Activated B cell treated with CpG ODN at 0.5 μM for 24 hours (primary cell): ENCODE measurements around the gene PTPRD. TPM values are rescaled to one million over a fixed set of nuclear protein-coding genes. Genes with fewer than 3 reads are reported as not detected.

ENCODE experiments used
- ATAC-seq: fragments of 200-7000 bp; cut with Tn5 transposase; one replicate; pipeline ENCODE4 v1.10.0; 2021; ENCODE audit warnings: low read depth, mild to moderate bottlenecking, moderate library complexity
- CTCF ChIA-PET: fragments of 350-600 bp; sonication (Branson Sonifier 250); formaldehyde crosslinking; loops from one replicate; lab custom pipeline; 2021; ENCODE audit warnings: antibody characterized with exemption; lab: Charles Lee
- POLR2A ChIA-PET: fragments of 350-600 bp; sonication (Branson Sonifier 250); formaldehyde crosslinking; loops from one replicate; lab custom pipeline; 2021; ENCODE audit warnings: antibody characterized with exemption; lab: Charles Lee
- DNase-seq: peaks from one replicate; pipeline ENCODE4 v3.0.0; 2022
- H3K27ac Mint-ChIP-seq: one replicate; pipeline ENCODE4 v1.8.0; 2020; ENCODE audit warnings: mixed read lengths
- H3K27me3 Mint-ChIP-seq: one replicate; pipeline ENCODE4 v1.8.0; 2021; ENCODE audit warnings: mixed read lengths
- H3K36me3 Mint-ChIP-seq: one replicate; pipeline ENCODE4 v1.8.0; 2021; ENCODE audit warnings: low read depth, mixed read lengths
- H3K4me1 Mint-ChIP-seq: one replicate; pipeline ENCODE4 v1.8.0; 2021; ENCODE audit warnings: mixed read lengths
- H3K4me3 Mint-ChIP-seq: one replicate; pipeline ENCODE4 v1.8.0; 2020; ENCODE audit warnings: mild to moderate bottlenecking, mixed read lengths
- H3K9me3 Mint-ChIP-seq: one replicate; pipeline ENCODE4 v1.8.0; 2020; ENCODE audit warnings: mixed read lengths
- intact Hi-C: fragments of 100-400 bp; cut with micrococcal nuclease; formaldehyde crosslinking; loops from one replicate; pipeline ENCODE4 v1.15.1; 2024
- total RNA-seq: library from RNA; stranded (reverse); gene quantifications from 2 replicates; pipeline ENCODE4 v1.2.3, GENCODE V29; 2022
- TF ChIP-seq, protein P1 (sequence below): fragments of 200-600 bp; IDR thresholded peaks from one replicate; pipeline ENCODE4 v1.8.0; 2022; ENCODE audit warnings: antibody characterized with exemption, mild to moderate bottlenecking

Gene PTPRD
- total RNA-seq, 1 donor from 2014 or later, result 0.04 TPM

DNA sequence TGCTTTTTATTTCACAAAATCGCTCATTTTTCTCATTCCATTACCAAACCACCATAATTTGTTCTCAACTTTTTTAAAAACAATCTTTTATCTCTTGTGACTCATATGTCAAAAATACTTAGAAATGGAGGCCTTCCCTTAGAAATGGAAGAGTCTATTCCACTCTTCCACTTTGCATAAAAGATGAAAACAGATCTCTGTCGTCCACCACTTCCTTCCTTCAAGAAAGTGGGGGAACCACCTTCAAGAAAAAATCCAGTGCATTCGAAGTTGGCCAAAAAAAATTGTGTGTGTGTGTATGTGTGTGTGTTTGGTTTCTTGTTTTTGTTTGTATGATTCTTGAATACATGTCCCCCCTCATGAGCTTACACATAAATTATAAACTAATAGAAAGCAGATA, 2184.4 kb downstream of the PTPRD start:
- Mint-ChIP-seq H3K9me3 (no peaks in the 10 kb centered on the region), H3K27ac (no peak overlapping the region), H3K4me1 (peaks cover 8% of the 10 kb centered on the region), H3K4me3 (no peak overlapping the region), H3K27me3 (no peaks in the 10 kb centered on the region), H3K36me3 (no peaks in the 10 kb centered on the region)
- ChIA-PET CTCF (no interaction called here), POLR2A (no interaction called here)
- DNase-seq, result no peak
- intact Hi-C loops, result no loop called here
- ATAC-seq, result no peak
- TF ChIP-seq, protein P1, sequence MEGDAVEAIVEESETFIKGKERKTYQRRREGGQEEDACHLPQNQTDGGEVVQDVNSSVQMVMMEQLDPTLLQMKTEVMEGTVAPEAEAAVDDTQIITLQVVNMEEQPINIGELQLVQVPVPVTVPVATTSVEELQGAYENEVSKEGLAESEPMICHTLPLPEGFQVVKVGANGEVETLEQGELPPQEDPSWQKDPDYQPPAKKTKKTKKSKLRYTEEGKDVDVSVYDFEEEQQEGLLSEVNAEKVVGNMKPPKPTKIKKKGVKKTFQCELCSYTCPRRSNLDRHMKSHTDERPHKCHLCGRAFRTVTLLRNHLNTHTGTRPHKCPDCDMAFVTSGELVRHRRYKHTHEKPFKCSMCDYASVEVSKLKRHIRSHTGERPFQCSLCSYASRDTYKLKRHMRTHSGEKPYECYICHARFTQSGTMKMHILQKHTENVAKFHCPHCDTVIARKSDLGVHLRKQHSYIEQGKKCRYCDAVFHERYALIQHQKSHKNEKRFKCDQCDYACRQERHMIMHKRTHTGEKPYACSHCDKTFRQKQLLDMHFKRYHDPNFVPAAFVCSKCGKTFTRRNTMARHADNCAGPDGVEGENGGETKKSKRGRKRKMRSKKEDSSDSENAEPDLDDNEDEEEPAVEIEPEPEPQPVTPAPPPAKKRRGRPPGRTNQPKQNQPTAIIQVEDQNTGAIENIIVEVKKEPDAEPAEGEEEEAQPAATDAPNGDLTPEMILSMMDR, result no peak

GRCh38 chr9:8424786-8425410, 2187.9 kb downstream of the PTPRD start:
- H3K4me1 Mint-ChIP-seq, result peaks cover 8% of the 10 kb centered on the region
- H3K36me3 Mint-ChIP-seq, result no peaks in the 10 kb centered on the region
- intact Hi-C loops, result no loop called here
- DNase-seq, result no peak
- TF ChIP-seq, protein P1, result no peak
- POLR2A ChIA-PET, result no interaction called here
- no peaks in the 10 kb centered on the region for H3K9me3 Mint-ChIP-seq
- CTCF ChIA-PET, result no interaction called here
- no peaks in the 10 kb centered on the region for H3K27me3 Mint-ChIP-seq
- H3K27ac Mint-ChIP-seq, result no peak overlapping the region
- H3K4me3 Mint-ChIP-seq, result no peak overlapping the region
- ATAC-seq, result no peak

DNA sequence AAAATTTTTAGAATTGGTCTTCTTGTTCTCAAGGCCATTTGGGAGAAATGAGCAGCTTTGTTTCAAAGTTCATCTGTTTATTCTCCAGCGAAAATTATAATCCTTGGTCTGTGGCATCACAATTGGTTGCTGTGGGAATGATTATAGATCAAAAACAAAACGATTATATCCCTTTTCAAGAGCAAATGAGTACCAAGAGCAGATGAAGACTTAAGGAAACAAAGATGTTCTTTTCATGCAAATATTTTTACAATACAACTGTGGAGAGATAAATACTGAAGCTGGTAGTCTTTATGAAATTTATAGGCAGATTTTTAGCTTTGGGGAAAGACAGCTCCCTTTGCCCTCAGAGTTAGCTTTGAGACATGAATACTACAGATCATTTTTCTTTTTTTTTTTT, 2192.4 kb downstream of the PTPRD start:
- ChIA-PET CTCF (no interaction called here), POLR2A (no interaction called here)
- no peak for DNase-seq
- no peak overlapping the region for H3K4me3 Mint-ChIP-seq
- no peak overlapping the region for H3K27ac Mint-ChIP-seq
- no peaks in the 10 kb centered on the region for H3K9me3 Mint-ChIP-seq
- ATAC-seq, result no peak
- TF ChIP-seq, protein P1, result no peak
- H3K4me1 Mint-ChIP-seq, result no peaks in the 10 kb centered on the region
- no peaks in the 10 kb centered on the region for H3K27me3 Mint-ChIP-seq
- intact Hi-C loops, result no loop called here
- H3K36me3 Mint-ChIP-seq, result no peaks in the 10 kb centered on the region

DNA sequence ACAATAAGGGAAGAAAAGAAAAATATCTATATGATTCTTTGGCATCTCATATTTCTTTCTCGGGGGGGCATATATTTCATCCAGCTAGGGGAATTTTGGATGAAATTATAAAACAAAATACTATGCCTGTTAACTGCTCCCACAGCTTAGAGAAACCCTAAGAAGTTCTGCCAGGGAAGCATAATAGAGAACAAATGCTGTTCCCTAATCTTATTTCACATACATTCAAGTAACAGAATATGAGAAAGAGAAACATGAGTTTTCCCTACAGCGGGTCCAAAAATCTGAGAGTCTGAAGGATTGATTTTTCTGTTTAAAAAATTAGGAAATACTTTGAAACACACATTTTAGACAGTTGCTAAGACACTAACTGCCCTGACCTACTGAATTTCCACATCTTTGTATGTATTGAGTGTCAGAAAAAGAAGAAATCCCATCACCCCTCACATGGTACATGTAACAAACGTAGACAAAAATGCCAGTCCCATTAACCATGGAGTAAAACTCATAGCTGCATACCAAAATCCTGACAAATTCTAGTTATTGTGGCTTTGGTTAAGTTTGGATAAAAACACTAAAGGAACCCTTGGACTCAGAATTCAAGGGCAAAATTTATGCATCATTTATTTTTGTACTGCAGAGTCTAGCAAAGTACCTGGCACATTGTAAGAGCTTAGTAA, 2193.1 kb downstream of the PTPRD start:
- Mint-ChIP-seq H3K27me3 (no peaks in the 10 kb centered on the region), H3K9me3 (no peaks in the 10 kb centered on the region), H3K4me1 (no peaks in the 10 kb centered on the region), H3K36me3 (no peaks in the 10 kb centered on the region), H3K27ac (no peak overlapping the region), H3K4me3 (no peak overlapping the region)
- ATAC-seq (no peak), DNase-seq (no peak)
- intact Hi-C loops, result no loop called here
- TF ChIP-seq, protein P1, result no peak
- CTCF ChIA-PET, result no interaction called here
- POLR2A ChIA-PET, result no interaction called here

DNA sequence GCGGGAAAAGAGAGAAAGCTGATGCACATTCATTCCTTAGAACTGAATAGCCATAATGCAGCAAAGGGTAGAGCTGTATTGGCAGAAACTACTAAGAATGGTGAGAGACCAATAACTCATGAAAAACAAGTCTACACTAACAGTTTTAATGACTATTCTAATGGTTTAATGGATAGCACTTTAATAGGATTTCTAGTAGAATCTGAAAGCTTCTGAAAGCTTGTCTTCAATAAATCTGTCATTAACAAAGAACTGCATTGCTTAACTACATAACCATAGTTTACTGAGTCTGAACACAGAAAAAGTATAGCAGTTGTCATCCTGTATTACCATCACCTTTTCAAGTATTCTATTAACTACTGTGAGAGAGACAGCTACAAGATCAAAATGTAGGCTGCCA, 2195.5 kb downstream of the PTPRD start:
- H3K36me3 Mint-ChIP-seq, result no peaks in the 10 kb centered on the region
- intact Hi-C loops, result no loop called here
- no peak for ATAC-seq
- ChIA-PET CTCF (no interaction called here), POLR2A (interaction anchor here (0.6 kb wide), 1 partner anchor 23 kb away, joined by 3 read pairs; no protein-coding TSS in a partner anchor)
- H3K27me3 Mint-ChIP-seq, result no peaks in the 10 kb centered on the region
- TF ChIP-seq, protein P1, result no peak
- no peaks in the 10 kb centered on the region for H3K4me1 Mint-ChIP-seq
- DNase-seq, result no peak
- H3K4me3 Mint-ChIP-seq, result no peak overlapping the region
- no peak overlapping the region for H3K27ac Mint-ChIP-seq
- H3K9me3 Mint-ChIP-seq, result no peaks in the 10 kb centered on the region
